GM19397 (cell line): ENCODE results near the gene SH3RF3.

Experiments
- ATAC-seq: cut with Tn5 transposase; IDR thresholded peaks from one replicate; pipeline ENCODE4 v1.9.1; 2021; ENCODE audit warnings: mild to moderate bottlenecking, moderate library complexity; ENCODE audit not compliant: unreplicated experiment

The SH3RF3 gene

DNA sequence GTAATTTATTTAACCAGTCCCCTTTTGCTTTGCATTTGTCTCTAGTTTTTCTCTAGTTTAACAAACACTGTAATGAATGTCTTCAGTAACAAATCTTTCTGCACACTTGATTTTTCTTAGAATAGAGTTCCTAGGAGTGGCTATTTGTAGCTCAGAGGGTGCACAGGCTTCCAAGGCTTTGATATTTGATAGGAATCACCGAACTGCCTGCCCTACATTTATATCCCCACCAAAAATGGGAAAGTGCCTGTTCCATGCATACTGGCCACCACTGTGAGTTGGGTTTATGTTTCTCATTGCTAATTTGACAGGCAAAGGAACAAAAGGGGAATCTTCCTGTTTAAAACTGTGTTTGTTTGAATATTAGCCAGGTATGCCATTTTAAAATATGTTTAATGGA, 238.7 kb downstream of the SH3RF3 start:
- ATAC-seq: no peak

DNA sequence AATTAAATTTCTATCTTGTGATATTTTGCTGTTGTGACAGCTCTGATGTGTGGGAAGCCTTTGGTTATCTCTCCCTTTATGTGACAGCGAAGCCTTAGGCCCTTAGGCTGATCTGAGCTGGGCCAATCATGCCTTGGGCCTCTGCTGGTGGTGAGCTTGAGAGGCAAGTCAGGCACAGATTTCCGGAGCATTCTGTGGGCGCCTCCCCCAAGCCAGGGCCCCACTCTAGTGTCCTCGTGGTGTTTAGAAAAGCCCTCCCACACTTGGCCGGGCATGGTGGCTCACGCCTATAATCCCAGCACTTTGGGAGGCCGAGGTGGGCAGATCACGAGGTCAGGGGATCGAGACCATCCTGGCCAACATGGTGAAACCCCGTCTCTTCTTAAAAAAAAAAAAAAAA, 239.8 kb downstream of the SH3RF3 start:
- no peak for ATAC-seq

DNA sequence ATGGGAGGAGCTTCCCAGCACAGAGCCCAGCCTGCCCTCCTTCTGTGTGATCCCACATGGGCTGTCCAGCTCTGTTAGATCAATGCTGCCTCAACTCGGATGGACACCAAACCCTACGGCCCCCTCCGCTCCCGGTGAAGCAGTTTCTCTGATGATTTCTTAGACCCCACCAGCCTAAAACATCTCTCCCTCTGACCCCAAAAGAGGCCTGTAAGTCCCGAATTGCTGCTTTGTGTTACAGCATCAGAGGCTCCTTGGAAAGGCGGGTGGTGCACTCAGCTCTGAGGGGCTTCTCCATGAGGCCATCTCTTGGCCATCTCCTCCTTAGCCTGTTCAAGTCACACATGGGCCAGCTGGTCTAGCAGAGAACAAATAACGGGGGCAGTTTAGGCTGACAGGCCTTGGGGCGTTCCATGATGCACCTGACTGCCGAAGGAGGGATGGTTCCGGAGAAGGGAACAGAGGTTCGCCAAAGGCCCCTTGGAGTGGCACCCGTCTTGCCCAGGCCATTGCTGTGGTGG, 240.7 kb downstream of the SH3RF3 start:
- no peak for ATAC-seq

DNA sequence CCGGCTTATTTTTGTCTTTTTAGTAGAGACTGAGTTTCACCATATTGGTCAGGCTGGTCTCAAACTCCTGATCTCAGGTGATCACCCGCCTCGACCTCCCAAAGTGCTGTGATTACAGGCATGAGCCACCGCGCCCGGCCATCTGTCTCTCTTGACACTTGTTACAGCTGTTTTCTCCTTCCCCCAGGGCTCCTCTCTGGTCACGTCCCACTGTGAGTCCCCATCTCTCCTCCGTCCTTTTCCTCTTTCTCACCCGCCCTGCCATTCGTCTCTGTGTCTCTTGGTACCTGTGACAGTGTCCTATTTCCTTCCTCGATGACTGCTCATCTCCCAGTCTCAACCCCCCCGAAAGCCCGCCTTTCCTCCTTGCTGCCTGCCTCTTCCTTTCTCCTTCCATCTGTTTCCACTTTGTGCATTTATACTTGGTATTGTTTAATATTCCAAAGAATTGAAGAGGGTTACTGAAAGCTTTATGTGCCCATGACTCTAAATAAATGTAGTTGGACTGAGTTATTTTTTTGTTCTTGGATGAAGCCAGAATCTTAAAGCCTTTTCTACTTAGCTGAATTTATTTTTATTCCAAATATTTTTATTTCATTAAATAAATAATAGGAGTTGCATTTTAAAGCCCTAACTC, 241.5 kb downstream of the SH3RF3 start:
- ATAC-seq: no peak

DNA sequence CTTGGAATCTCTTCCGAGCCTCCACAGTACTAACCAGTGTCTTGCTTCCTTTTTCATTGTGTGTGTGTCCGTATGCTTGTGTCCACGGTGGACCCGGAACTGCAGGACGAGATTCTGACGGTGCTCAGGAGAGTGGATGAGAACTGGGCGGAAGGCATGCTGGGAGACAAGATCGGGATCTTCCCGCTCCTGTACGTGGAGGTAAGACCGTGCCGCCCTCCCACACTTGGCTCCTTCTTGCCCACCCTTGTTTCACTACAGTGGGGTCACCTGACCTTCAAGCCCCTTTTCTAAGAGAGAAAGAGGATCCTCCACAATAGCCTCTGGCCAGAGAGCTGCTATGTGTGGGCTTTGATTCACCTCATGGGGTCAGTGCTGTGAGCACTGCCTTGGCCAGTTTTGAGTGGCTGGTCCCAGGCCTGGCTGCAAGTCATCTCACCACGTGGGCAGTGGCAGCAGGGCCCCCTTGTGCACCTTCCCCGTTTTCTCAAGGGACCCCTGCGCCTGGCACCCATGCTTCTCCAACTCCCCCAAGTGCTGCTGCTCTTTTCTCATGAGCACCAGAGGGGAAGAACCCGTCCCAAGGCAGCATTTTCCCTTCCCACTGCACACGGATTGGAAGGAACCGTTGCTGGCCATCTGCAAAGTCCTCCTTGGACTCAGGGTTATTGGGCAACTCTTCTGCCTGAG, 242.6 kb downstream of the SH3RF3 start:
- ATAC-seq: no peak

DNA sequence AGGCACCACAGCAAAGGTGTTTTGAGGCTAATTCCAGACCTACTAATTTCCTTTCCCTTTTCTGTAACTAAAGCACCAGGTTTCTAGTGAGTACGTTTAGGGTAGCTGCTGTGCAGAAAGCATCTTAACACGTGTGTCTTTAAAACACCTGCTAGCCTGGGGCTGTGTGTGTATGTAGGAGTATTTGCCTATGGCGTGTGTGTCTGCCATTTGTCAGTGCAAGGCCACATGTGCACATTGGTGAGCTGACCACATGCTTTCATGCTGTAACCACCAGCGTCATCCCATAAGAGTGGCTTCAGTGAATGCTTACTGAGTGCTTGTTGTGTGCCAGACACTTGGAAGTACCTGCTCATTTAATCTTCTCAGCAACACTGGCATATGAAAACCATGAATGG, 243.2 kb downstream of the SH3RF3 start:
- no peak for ATAC-seq

DNA sequence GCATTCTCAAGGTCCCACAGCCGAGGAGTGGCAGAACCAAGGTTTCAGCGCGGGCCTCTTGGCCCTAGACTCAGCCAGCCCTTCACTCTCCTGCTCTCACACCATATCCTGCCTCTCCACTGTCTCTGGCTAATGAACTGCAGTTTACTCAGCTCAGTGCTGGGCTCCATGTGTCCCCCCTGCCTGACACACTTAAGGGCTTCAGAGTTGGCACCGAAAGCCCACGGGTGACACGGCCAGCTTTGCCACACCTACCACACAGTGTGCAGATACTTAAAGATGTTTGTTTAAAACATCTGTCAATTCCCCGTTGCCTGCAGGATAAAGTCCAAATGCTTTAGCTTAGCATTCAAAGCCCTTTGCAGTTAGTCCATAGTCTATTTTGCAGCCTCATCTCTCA, 243.6 kb downstream of the SH3RF3 start:
- ATAC-seq: no peak

DNA sequence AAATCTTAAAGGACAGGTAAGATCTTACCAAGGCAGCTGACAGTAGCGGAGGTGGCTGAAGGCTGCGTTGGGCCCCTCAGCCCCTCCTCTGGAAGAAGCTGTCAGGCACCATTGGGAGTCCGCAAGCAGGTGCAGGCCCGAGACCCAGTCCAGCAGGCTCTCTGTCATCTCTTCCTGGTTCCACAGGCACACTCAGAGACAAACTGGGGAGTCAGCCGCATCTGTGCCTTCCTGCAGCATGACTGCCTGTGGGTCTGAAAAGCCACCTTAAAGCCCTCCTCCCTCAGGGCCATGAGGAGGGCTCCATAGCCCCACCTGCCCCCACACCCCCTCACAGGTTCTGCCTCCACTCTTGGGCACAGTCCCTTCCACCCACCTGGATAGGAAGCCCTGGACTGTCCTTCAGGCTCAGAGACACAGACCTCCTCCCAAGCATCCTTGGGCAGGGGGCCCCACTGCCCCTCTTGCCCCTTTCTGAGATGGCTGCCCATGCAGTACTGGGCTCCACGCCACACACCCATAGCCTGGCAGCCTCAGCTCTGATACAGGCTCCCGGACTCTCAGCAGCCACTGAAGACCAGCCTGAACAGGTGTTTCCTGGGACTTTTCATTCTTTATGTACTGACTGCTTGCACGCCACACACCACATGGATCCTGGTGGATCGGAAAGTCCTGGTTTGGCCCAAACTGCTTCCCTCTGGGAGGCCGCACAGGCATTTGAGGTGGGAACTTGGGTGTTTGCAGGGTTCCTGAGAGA, 245.0 kb downstream of the SH3RF3 start:
- ATAC-seq: no peak

DNA sequence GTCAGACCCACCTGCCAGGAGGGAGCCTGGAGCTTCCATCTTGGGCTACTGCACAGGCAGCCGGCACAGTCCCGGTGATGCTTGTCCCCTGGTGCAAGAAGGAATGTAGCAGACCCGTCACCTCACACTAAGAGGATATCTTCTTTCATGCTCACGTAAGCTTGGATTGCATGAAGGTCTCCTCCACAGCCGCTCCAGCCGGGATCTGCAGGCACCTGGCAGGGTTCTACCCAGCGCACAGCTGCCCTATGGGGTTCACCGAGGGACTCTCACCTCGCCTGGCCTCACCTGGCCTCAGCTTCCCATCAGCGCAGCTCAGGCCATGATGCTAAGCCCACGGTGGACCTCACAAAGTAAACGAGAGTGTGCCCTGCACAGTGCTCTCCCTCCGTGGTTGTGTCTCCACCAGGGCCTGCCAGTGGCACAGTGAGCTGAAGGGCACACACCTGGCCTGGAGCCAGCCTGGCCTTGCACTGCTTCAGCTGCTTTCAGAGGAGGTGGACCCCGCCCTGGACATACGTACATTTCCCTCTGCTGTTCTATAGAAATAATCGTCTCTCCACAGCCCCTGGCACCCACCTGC, 245.6 kb downstream of the SH3RF3 start:
- ATAC-seq: no peak

DNA sequence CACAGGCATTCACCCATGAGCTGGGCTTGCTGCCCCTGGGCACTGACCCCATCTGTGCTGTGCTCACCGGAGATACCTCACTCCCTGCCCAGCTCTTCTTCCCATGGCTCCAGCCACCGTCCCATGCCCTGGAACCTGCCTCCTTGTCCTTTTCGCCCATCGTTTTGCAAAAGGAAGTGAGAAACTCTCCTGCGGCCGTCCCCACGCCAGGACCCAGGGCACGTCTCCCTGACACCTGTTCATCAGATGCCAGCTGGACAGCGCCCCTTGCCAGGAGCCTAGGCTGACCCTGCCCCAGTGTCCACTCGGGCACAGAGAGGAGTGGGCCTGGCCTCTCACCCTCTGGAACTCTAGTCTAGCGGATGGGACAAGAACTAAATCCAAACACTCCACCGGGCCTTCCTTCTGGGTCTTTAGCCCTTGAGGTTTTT, 246.1 kb downstream of the SH3RF3 start:
- ATAC-seq: no peak

DNA sequence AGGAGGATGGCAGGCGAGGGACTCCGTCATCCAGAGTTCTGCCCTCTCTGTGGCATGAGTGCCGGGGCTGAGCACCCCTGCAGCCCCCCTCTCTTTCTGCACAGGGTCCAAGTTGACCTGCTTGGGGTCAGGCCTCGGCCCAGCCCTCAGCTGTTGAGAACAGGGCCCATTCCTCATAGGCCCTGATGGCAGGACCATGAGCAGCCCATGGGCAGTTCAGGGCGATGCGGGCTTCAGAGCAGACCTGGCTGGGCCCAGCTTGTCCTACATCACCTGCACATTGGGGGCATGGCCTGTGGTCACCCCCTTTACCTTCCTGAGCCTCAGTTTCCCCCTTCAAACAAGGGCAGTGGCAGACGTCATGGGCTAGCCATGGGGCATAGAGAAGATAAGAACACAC, 246.7 kb downstream of the SH3RF3 start:
- no peak for ATAC-seq

DNA sequence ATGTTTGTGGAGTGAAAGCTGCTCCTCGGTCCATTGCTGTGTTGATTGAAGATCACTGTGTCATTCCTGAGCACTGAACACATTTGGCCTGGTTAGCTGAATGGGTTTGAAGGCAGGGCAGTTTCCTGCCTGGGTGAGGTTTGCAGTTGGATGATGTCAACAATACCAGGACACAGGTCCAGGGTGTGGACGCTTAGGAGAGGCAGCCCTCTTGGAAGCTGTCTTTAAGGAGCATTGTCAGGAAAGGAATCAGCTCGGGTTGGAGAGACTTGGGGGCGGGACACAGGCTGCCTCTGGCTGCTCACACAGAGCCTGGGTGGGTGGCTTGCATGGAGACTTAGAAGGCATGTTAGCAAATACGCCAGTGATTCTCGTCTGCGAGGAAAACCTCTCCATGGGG, 247.1 kb downstream of the SH3RF3 start:
- no peak for ATAC-seq

DNA sequence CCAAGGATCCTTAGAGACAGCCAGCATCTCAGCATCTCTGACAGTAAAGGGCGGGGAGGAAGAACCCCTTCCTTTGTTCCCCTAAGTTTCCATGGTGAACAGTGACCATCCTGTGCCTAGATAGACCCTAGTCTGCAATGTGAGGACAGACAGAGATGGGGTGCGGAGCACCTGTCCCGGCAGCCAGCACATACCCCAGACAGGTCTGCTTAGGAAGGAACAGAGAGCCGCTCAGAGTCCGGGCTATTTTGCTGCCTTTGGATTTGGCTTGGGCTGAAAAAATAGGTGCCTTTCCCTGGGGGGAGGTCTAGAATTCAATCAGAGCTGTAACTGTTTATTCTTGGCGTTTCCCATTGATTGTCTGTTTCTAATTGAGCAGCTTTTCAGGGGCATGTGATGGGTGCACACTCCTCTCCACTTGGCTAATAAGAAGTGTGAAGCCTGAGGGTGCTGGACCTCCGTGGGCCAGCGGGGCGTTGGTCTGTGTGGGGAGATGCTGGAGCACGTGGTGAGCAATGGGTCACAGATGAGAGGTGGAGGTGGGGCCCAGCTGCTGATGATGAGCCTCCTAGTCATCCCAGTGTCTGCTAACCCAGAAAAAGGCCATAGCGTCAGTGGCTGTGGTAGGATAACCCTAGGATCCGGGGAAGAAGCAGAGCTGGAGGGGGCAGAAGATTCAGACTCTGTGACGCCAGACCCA, 247.9 kb downstream of the SH3RF3 start:
- no peak for ATAC-seq

DNA sequence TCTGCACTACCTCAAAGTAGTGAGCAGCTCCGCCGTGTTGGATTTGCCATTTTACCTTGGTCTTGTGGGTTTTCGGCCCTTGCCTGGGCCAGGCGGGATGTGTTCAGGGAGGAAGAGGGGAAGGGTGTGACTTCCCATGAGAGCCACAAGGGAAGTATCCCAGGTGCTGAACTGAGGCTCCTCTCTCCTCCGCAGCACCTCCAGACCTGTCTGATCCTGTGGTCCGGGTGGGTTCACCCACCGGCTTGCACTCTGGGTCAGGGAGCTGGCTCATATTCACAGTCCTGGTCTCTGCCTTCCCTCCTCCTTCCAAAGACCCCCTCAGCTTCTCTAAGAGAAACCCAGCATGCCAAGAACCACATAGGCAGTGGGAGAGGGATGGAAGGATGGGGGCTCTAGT, 249.0 kb downstream of the SH3RF3 start:
- no peak for ATAC-seq

DNA sequence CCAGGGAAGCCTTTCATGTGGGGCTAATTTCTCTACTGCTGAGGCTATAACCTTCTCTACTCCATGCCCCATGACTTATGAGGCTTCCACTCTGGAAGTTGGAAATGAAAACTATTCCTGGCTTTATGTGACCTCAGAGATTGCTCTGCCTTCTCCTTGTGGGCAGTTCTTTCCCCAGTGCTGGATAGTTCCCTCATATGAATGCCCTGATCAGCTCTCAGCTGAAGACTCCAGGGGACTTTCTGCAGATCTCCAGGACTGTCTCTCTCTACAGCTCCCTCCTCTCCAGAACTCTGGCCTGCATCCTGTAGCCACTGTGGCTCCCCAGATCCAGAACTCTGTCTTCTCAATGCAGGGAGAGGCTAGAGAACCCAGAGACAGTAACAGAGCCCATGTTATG, 249.7 kb downstream of the SH3RF3 start:
- no peak for ATAC-seq

DNA sequence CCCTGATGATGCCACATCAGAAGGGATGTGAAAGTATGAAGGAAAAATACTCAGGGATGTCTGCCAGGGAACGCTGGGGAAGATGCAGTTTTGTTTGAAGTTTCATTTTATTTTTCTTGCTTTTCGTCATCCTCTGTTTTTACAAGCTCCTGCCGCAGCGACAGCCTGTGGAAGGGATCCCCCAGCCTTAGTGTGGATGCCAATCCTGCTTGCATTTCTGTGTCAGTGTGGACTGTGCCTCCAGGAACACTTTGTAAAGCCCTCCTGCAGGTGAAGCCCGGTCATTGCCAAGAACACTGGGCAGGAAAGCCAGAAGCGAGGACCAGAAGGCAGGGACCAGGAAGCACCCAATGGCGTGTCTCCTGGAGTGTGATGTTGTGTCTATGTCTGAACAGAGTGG, 250.5 kb downstream of the SH3RF3 start:
- no peak for ATAC-seq

DNA sequence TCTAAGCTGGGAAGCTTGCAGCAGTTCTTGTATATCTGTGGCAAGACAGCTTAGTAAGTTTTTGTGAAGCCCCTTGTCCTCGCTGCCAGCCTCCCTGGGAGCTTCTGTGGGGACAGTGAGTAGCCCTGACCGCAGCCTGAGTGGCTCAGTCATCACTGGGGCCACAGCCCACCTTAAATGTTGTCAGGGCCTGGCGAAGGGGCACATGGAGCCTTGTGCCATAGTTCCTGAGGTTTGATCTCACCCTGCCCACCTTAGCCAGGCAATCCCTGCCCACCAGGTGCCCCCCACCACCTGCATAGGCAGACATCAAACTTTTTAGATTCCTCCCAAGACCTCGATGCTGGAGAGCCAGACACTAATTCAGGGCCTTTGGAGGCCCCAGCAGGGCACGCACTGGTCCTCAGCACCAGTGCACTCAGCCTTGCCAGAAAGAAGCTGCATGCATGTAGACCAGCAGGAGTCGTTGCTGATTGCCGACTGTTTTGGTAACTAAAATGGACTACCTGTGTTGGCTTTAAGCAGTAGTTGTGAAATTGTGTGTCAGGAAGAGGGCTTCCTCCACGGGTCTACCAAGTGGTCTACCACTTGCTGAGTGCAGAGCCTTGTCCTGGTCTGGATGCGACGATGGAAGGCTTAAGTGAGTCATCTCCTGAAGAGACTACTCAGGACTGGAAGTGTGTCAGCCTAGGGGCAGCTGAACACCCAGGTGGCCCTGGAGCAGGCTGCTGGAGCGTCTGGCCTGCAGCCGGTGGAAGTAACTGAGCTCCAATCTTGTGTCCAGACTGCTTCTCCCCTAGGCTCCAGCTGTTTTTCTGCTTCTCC, 251.7 kb downstream of the SH3RF3 start:
- no peak for ATAC-seq

DNA sequence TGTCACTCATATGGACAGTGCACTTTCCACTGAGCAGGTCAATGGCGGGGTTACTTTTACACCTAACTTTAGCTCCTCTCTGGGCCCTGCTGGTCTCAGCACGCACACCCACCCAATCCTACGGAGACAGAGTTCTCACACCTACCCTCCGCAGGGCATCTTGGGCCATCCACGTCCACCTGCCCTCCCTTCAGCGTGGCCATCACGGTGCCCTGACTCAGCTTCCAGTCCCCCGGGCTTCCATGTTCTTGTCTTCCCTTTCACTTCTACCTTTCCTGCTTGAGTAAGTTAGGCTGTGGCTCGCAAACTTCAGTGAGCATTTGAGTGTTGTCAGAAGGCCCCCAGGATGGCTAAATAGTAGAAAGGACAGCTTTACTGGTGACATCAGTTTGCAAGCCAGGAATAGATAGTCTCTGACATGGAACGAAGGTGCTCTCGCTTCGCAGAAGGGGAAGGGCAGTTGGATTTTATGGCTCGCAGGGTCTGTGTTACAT, 252.4 kb downstream of the SH3RF3 start:
- ATAC-seq: no peak

DNA sequence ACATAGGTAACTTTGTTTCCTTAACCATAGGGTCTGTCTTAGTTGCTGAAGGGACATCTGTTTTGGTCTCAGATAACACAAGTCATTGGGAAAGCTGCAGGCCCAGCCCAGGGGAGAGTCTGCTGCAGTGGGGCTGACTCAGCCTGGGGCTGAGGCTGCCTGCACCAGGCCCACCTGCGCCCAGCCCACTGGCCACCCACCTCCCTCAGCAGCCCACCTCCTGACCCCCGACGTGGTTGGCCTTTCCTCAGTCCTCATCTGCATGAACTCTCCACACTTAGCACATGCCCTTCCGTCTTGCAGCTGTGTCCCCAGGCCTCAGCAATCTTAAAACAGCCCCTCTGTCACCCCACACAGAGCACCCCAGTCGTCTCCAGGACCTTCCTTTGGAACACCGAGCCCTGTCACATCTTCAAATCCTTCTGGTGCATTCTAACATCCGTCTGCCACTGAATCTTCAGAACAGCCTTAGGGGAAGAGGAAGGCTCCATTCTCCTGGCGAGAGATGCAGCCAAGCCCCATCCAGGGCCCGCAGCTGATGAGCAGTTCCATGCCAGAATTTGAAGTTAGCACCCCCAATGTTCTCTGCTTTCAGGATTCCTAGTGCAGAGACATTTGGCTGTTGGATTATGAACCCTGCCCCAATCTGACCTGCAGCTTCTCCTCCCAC, 253.4 kb downstream of the SH3RF3 start:
- no peak for ATAC-seq
